Measurements from ENCODE around the gene TDRD6.

The TDRD6 gene

GRCh38 chr6:46749731-46750130, 62.0 kb downstream of the TDRD6 start:
- no peak for DNase-seq (ENCODE audit: low read depth)
- no peak for TF ChIP-seq CTCF (IDR thresholded peaks at IDR 0.05; ENCODE audit: insufficient read depth, low read depth, low read length, missing control alignments)
- no peak overlapping the region for H3K4me3 ChIP-seq (ENCODE audit: low read length)

GRCh38 chr6:46751658-46752057, 64.0 kb downstream of the TDRD6 start:
- H3K4me3 ChIP-seq (ENCODE audit: low read length): no peak overlapping the region
- no peak for DNase-seq (ENCODE audit: low read depth)
- no peak for TF ChIP-seq CTCF (IDR thresholded peaks at IDR 0.05; ENCODE audit: insufficient read depth, low read depth, low read length, missing control alignments)

Measured in epithelial cell of esophagus (primary cell).